MCF 10A (cell line): Measurements from ENCODE around the gene PLAAT4. TPM values are rescaled to one million over a fixed set of nuclear protein-coding genes. Genes with fewer than 3 reads are reported as not detected.
"Not testable (repeated sequence)": the region's sequence is repeated elsewhere in the genome, so short reads cannot be mapped to it uniquely, and the experiment has no call there.

Experiments used
- BruUV-seq: library from RNA; stranded (reverse); fragments of 400-500 nt; replicated peaks from 2 replicates; lab custom pipeline; 2021; lab: Mats Ljungman, UMichigan
- CTCF ChIA-PET: fragments of 300-600 bp; sonication (Branson Sonifier 250); formaldehyde crosslinking; extraction: SDS; loops from one replicate; lab custom pipeline; 2021; ENCODE audit warnings: antibody characterized with exemption, inconsistent platforms; lab: Yijun Ruan, JAX
- POLR2A ChIA-PET: fragments of 300-600, 350-650 bp; sonication (Branson Sonifier 250); formaldehyde crosslinking; extraction: SDS; loops from one replicate; lab custom pipeline; 2020; ENCODE audit warnings: antibody characterized with exemption, inconsistent platforms; lab: Yijun Ruan, JAX
- DNase-seq: peaks from one replicate; pipeline ENCODE4 v3.0.0-alpha.2; 2018; ENCODE audit not compliant: unreplicated experiment
- H3K27ac Mint-ChIP-seq: one replicate; pipeline ENCODE4 v1.8.0; 2022; ENCODE audit warnings: mild to moderate bottlenecking, low read depth, mixed read lengths; ENCODE audit not compliant: unreplicated experiment
- H3K27me3 Mint-ChIP-seq: one replicate; pipeline ENCODE4 v1.8.0; 2022; ENCODE audit warnings: mixed read lengths; ENCODE audit not compliant: insufficient read depth, unreplicated experiment
- H3K36me3 Mint-ChIP-seq: one replicate; pipeline ENCODE4 v1.8.0; 2022; ENCODE audit warnings: mild to moderate bottlenecking, moderate library complexity, mixed read lengths; ENCODE audit not compliant: insufficient read depth, unreplicated experiment
- H3K4me1 Mint-ChIP-seq: one replicate; pipeline ENCODE4 v1.8.0; 2022; ENCODE audit warnings: mixed read lengths; ENCODE audit not compliant: insufficient read depth, unreplicated experiment
- H3K4me3 Mint-ChIP-seq: one replicate; pipeline ENCODE4 v1.8.0; 2022; ENCODE audit warnings: mild to moderate bottlenecking, moderate library complexity, mixed read lengths; ENCODE audit not compliant: unreplicated experiment
- H3K9me3 Mint-ChIP-seq: one replicate; pipeline ENCODE4 v1.8.0; 2022; ENCODE audit warnings: mixed read lengths; ENCODE audit not compliant: unreplicated experiment
- CTCF ChIP-seq: fragments of 200-600 bp; IDR thresholded peaks from one replicate; pipeline ENCODE4 v1.8.0; 2022; ENCODE audit warnings: antibody characterized with exemption, mild to moderate bottlenecking; ENCODE audit not compliant: unreplicated experiment
- intact Hi-C: fragments of 100-400 bp; cut with micrococcal nuclease; formaldehyde crosslinking; loops from 2 replicates; pipeline ENCODE4 v1.14.1; 2022
- total RNA-seq: library from RNA; stranded (reverse); gene quantifications from 2 replicates; pipeline ENCODE4 v1.2.3, GENCODE V29; 2022

The PLAAT4 gene
- total RNA-seq, 1 experiment from 2014 or later, result 0.96 TPM

GRCh38 chr11:63572026-63572688 lies 35.5 kb downstream of the PLAAT4 start:
- POLR2A ChIA-PET, result no interaction called here

GRCh38 chr11:63573881-63574855 lies 37.6 kb downstream of the PLAAT4 start:
- peak; percentile 41 for DNase-seq
- no TSS peak for BruUV-seq
- Mint-ChIP-seq H3K4me1 (peaks cover 9% of the 10 kb centered on the region), H3K27ac (peak overlapping the region; percentile 84), H3K27me3 (no peaks in the 10 kb centered on the region), H3K36me3 (peaks cover 12% of the 10 kb centered on the region), H3K4me3 (peak overlapping the region; percentile 63), H3K9me3 (peaks cover 8% of the 10 kb centered on the region)
- intact Hi-C loops, result no loop called here
- CTCF ChIA-PET, result interaction anchor here (0.6 to 1.6 kb wide), 2 partner anchors 14 to 87 kb away, joined by 3 read pairs; no protein-coding TSS in a partner anchor
- no peak for TF ChIP-seq CTCF
- POLR2A ChIA-PET, result interaction anchor here (0.9 to 1.5 kb wide), 4 partner anchors 12 to 95 kb away, joined by 3 to 5 read pairs (median 3); no protein-coding TSS in a partner anchor

More at GRCh38 chr11:63572026-63572688, 35.5 kb downstream of the PLAAT4 start:
- Mint-ChIP-seq H3K4me3 (no peak overlapping the region), H3K27me3 (no peaks in the 10 kb centered on the region), H3K9me3 (peaks cover 8% of the 10 kb centered on the region), H3K36me3 (peaks cover 12% of the 10 kb centered on the region), H3K27ac (peak overlapping the region; percentile 33), H3K4me1 (peaks cover 22% of the 10 kb centered on the region)
- CTCF ChIA-PET, result no interaction called here
- no peak for DNase-seq
- no TSS peak for BruUV-seq
- no peak for TF ChIP-seq CTCF
- intact Hi-C loops, result no loop called here

- peaks cover 8% of the 10 kb centered on the region for H3K9me3 Mint-ChIP-seq
- no TSS peak for BruUV-seq
- peak overlapping the region; percentile 63 for H3K4me3 Mint-ChIP-seq
- ChIA-PET CTCF (interaction anchor here (1.6 kb wide), 1 partner anchor 14 kb away, joined by 3 read pairs; no protein-coding TSS in a partner anchor), POLR2A (interaction anchor here (1.1 to 1.5 kb wide), 3 partner anchors 13 to 96 kb away, joined by 3 to 5 read pairs (median 3); no protein-coding TSS in a partner anchor)
- DNase-seq, result no peak
- peaks cover 12% of the 10 kb centered on the region for H3K36me3 Mint-ChIP-seq
- H3K27ac Mint-ChIP-seq, result peak overlapping the region; percentile 84
- peaks cover 9% of the 10 kb centered on the region for H3K4me1 Mint-ChIP-seq
- no peak for TF ChIP-seq CTCF
- intact Hi-C loops, result no loop called here
- no peaks in the 10 kb centered on the region for H3K27me3 Mint-ChIP-seq
Observed at GRCh38 chr11:63574856-63575602, 38.4 kb downstream of the PLAAT4 start.

- H3K27me3 Mint-ChIP-seq, BruUV-seq, H3K27ac Mint-ChIP-seq, CTCF ChIA-PET, H3K36me3 Mint-ChIP-seq, H3K4me1 Mint-ChIP-seq, intact Hi-C loops, POLR2A ChIA-PET, H3K4me3 Mint-ChIP-seq, DNase-seq: not testable (repeated sequence)
- peaks cover 16% of the 10 kb centered on the region for H3K9me3 Mint-ChIP-seq
Observed at GRCh38 chr11:63578882-63579281, 42.3 kb downstream of the PLAAT4 start.

- not testable (repeated sequence) for H3K4me1 Mint-ChIP-seq, H3K27ac Mint-ChIP-seq
Observed at GRCh38 chr11:63581224-63581623, 44.6 kb downstream of the PLAAT4 start.

More at GRCh38 chr11:63581224-63581623, 44.6 kb downstream of the PLAAT4 start:
- BruUV-seq, intact Hi-C loops, CTCF ChIA-PET, POLR2A ChIA-PET, DNase-seq, H3K4me3 Mint-ChIP-seq, H3K27me3 Mint-ChIP-seq, H3K36me3 Mint-ChIP-seq: not testable (repeated sequence)
- peaks cover 16% of the 10 kb centered on the region for H3K9me3 Mint-ChIP-seq
